Stimulated activated CD4-positive, alpha-beta T cell treated with anti-CD3 and anti-CD28 coated beads, Interleukin-2, amount 100 ng/mL, for 48 hours (primary cell): ENCODE measurements around the gene NCAPG.

ENCODE experiments used
- DNase-seq, 2 donors: peaks; one replicate each; pipeline ENCODE4 v3.0.0-alpha.2; 2020

The NCAPG gene

GRCh38 chr4:17810260-17811077, at the start of gene NCAPG, which contains the start of gene DCAF16:
TSS of gene NCAPG (plus strand) at chr4:17810979. CDS start at chr4:17811078, 99 bp downstream.
TSS of gene DCAF16 (minus strand) at chr4:17810757. CDS start at chr4:17804141, 6,616 bp downstream.
- DNase-seq = peak; percentile 98 to 99

GRCh38 chr4:17761062-17761461, 49.7 kb upstream of the NCAPG start:
- DNase-seq = no peak

- DNase-seq = no peak
Observed at GRCh38 chr4:17762726-17763125, 48.1 kb upstream of the NCAPG start.

GRCh38 chr4:17763416-17763815, 47.4 kb upstream of the NCAPG start:
- DNase-seq = no peak

GRCh38 chr4:17763931-17764330, 46.8 kb upstream of the NCAPG start:
- no peak for DNase-seq

GRCh38 chr4:17765514-17766286, 45.1 kb upstream of the NCAPG start:
- no peak for DNase-seq

- no peak for DNase-seq
Observed at GRCh38 chr4:17766826-17767458, 43.8 kb upstream of the NCAPG start.

- no peak for DNase-seq
Observed at GRCh38 chr4:17769406-17770174, 41.2 kb upstream of the NCAPG start.

GRCh38 chr4:17770845-17771244, 39.9 kb upstream of the NCAPG start:
- no peak for DNase-seq

GRCh38 chr4:17771284-17771908, 39.4 kb upstream of the NCAPG start:
- DNase-seq = no peak

GRCh38 chr4:17773135-17773698, 37.6 kb upstream of the NCAPG start:
- no peak for DNase-seq

- DNase-seq = no peak
Observed at GRCh38 chr4:17778431-17778830, 32.3 kb upstream of the NCAPG start.

GRCh38 chr4:17780501-17781299, 30.1 kb upstream of the NCAPG start:
- no peak for DNase-seq

- DNase-seq = no peak
Observed at GRCh38 chr4:17781300-17782287, 29.2 kb upstream of the NCAPG start, which contains the start of gene FAM184B. TSS of gene FAM184B (minus strand) at chr4:17781621. CDS start at chr4:17781299, 322 bp downstream.

- no peak for DNase-seq
Observed at GRCh38 chr4:17785858-17786257, 24.9 kb upstream of the NCAPG start.

GRCh38 chr4:17786567-17786966, 24.2 kb upstream of the NCAPG start:
- no peak for DNase-seq

GRCh38 chr4:17787315-17787714, 23.5 kb upstream of the NCAPG start:
- DNase-seq = no peak

GRCh38 chr4:17788956-17789355, 21.8 kb upstream of the NCAPG start:
- no peak for DNase-seq

- no peak for DNase-seq
Observed at GRCh38 chr4:17794730-17795129, 16.0 kb upstream of the NCAPG start.

GRCh38 chr4:17797808-17798207, 13.0 kb upstream of the NCAPG start:
- DNase-seq = no peak
